Stimulated activated CD8-positive, alpha-beta memory T cell treated with anti-CD3 and anti-CD28 coated beads, Interleukin-15, amount 100 ng/mL, for 48 hours (primary cell): ENCODE measurements around the gene IL36B.

Source experiments
- DNase-seq, 2 donors: peaks; one replicate each; pipeline ENCODE4 v3.0.0-alpha.2; 2020; ENCODE audit warnings: low read depth in 2 of 2

IL36B gene

DNA sequence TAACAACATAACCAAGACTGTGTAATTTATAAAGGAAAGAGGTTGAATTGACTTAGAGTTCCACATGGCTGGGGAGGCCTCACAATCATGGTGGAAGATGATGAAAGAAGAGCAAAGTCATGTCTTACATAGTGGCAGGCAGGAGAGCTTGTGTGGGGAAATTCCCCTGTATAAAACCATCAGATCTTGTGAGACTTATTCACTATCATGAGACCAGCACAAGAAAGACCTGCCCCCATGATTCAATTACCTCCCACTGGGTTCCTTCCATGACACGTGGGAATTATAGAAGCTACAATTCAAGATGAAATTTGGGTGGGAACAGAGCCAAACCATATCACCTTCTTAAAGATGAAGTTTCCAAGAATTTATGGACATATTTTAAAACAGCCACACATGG, 3.9 kb upstream of the IL36B start:
- DNase-seq: no peak

DNA sequence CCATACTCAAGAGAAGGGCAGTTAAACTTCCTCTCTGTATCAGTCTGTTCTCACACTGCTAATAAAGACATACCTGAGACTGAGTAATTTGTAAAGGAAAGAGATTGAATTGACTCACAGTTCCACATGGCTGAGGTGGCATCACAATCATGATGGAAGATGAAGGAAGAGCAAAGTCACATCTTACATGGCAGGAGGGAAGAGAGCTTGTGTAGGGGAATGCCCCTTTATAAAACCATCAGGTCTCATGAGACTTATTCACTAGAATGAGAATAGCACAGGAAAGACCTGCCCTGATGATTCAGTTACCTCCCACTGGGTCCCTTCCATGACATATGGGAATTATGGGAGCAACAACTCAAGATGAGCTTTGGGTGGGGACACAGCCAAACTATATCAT, 1.4 kb upstream of the IL36B start:
- no peak for DNase-seq

GRCh38 chr2:113053666-113054065, 999 bp upstream of the IL36B start:
- DNase-seq: no peak

DNA sequence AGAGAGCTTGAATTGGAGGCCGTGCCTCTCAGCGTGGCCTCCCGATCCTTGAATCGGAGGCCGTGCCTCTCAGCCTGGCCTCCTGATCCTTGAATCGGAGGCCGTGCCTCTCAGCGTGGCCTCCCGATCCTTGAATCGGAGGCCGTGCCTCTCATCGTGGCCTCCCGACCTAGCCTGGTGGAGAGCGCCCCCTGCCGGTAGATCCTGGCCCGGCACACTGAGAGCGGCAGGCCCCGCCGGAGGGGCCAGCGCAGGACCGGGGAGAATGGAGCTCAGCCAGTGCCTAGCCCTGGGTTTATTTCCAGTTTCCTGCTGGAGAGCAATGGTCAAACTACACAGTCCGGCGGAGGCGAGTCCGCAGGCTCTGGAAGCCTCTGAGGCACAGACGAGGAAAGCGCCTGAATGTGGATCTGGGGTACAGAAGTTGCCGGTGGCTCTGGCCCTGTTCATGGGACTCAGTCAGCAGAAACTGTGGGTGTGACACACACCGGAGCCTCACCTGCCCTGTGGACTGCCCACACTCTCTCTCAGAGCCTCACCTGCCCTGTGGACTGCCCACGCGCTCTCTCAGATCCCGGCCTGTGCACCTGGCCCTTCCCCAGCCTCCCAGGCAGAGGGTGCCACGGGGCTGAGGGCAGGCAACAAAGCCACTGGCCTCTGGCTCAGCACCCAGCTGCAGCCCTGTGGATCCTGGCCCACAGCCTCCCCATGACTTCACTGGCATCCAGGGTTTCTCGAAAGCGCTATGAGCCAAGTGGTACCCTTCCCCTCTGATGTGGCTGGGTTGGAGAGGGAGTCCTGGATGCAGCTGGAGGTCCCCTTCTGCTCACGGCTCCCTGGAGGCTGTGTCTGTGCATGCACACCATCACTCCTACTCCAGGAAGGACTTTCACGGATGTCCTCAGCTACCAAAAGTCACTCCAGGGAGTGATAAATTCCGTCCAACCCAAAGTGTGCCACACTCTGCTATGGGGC, 1.5 kb downstream of the IL36B start:
- no peak for DNase-seq

DNA sequence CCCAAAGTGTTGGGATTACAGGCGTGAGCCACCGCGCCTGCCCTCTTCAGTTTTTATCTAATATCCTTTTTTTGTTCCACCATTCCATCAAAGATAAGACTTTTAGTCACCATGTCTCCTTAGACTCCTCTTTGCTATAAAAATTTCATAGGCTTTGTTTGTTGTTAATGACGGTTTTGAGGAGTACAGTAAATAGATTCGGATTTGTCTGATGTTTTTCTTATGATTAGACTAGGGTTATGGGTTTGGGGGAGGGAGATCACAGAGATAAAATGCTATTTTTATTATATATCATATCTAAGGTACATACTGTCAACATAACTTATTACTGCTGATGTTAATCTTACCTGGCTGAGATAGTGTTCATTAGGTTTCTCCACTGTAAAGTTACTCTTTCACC, 6.2 kb downstream of the IL36B start:
- DNase-seq: no peak

GRCh38 chr2:113041871-113042270, 10.8 kb downstream of the IL36B start:
- DNase-seq: no peak

GRCh38 chr2:113039719-113040118, 12.9 kb downstream of the IL36B start:
- DNase-seq: no peak

DNA sequence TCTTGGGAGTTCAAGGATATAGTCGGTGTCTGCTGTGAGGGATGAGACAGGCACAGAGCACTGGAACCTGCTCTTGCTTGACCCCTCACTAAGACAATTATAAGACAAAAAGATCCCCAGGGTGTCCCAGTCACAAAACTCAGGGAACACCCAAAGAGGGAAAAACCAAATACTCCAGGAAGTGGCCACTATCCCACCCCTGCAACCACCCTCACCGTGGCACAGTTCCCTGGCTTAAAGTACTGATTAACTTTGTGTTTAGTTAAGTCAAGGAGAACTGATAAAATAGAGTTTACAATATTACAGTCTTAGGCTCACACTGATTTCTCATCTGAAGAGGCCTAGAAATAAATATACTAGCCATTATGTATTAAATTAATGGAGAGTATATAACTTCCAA, 13.5 kb downstream of the IL36B start:
- no peak for DNase-seq

DNA sequence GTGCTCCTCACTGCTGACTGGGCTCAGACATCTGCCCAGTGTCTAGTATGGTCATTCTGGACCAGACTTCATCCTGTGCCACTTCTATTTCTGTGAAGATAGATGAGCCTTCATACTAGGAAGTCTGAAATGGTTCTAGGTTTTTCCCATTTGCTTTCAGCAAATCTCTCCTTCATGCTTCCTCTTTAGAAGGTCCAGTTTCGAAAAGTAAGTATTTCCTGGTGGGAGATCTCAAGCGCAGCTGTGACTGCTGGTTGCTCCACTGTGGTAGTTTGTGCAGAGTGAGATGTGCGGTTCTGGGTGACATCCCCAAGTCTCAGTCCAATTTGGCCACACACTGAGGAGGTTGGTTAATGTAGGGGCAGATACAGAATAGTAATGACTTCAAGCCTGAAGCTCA, 14.4 kb downstream of the IL36B start:
- no peak for DNase-seq

- DNase-seq: no peak
Observed at GRCh38 chr2:113036763-113037162, 15.9 kb downstream of the IL36B start.

- no peak for DNase-seq
Observed at GRCh38 chr2:113034016-113034415, 18.7 kb downstream of the IL36B start.

DNA sequence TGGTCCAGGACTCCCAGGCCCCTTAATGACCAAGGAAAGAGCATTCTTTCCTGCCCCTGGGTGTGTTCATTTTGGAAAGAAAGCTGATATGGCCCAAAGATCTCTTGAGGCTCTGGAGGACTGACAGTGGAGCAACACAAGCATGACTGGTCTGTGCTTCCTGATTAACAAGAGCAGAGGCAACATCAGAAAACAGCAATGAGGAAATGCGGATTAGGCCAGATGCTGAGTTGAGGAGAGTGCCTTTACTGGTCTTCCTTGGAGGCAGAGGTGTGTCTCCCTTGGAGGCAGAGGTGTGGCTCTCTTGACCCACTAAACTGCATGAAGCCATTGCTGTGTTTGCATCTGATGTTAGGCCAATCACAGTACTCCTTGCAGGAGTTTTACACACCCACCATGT, 19.9 kb downstream of the IL36B start:
- DNase-seq: no peak

DNA sequence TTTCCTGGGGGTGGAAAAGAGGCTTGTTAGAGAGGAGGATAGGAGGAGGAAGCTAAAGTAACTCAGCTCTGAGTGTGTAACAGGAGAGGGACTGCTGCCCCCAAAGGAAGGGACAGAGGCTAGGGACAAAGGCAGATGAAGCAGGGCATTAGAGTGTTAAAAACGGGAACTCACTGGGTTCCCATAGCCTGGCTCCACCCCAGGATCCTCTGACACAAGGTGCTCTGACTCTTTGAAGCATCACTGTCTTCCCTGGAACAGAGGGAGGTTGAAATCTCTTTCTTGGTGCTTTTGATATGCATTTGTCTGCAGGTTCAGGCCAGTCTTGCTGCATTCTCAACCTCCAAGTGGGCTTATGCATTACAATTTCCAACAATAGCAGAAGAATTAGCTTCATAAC, 24.6 kb downstream of the IL36B start:
- DNase-seq: no peak

GRCh38 chr2:113027691-113028090, 25.0 kb downstream of the IL36B start:
- DNase-seq: no peak

- no peak for DNase-seq
Observed at GRCh38 chr2:113025737-113026136, 26.9 kb downstream of the IL36B start.

GRCh38 chr2:113024764-113025163, 27.9 kb downstream of the IL36B start:
- no peak for DNase-seq

GRCh38 chr2:113021312-113021711, 31.4 kb downstream of the IL36B start:
- no peak for DNase-seq

- DNase-seq: no peak
Observed at GRCh38 chr2:113018509-113018908, 34.2 kb downstream of the IL36B start.

DNA sequence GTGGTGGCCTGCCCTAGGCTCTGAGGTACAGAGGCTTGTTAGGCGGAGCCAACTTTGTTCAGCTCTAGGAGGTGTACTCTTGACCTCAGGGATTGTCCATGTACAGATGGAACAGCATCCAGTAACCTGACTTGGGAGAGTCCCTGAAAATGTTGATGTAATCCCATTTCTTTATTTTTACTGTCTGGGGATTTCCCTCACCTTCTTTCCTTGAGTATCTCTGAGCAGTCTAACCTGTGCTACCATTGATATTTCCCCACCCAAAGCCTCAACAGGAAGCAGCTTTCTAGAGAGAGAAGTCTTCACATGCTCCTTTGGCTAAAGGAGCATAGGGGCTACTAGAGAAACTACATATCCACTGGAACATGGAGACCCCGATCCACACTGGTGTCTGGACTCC, 37.0 kb downstream of the IL36B start:
- no peak for DNase-seq

GRCh38 chr2:113015042-113015441, 37.6 kb downstream of the IL36B start:
- no peak for DNase-seq

DNA sequence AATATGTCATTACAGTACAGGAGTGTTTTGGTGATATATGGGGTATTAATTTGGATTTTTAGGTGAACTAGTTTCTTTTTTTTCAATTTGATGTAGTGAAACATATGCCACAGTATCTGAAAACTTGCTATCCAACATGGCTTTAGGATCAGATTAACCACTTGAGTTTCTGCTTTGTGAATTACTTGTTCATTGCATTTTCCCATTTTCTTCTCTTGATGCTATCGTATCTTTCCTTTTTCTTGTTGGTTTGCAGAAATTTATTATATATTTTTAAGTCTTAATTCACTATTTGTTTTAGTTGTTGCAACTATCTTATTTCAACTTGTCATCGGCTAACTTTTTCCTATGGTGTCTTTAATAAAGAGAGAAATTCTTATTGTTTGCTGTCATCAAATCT, 38.6 kb downstream of the IL36B start:
- DNase-seq: no peak

DNA sequence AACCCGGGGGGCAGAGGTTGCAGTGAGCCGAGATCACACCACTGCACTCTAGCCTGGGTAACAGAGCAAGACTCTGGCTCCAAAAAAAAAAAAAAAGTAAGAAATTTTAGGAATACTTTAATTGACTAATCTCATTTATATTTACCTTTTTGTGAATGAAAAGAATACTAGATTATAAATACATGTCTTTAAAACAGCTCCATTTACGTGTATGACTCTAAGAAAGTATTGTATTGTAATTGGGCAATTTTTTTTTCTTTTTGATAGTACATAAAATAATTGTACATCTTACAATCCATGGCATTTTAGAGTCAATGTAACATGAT, 39.4 kb downstream of the IL36B start:
- DNase-seq: no peak

- no peak for DNase-seq
Observed at GRCh38 chr2:113012436-113013335, 40.0 kb downstream of the IL36B start.
